IMR-90 (cell line): Measurements from ENCODE around the gene FMN1. TPM values are rescaled to one million over a fixed set of nuclear protein-coding genes. Genes with fewer than 3 reads are reported as not detected.

Source experiments
- ATAC-seq: fragments of 200-7000 bp; cut with Tn5 transposase; 2 replicates; pipeline ENCODE4 v1.9.1; 2020; ENCODE audit warnings: low read depth, mild to moderate bottlenecking, moderate library complexity
- BruUV-seq: library from RNA; stranded (reverse); fragments of 400-500 nt; replicated peaks from 2 replicates; lab custom pipeline; 2021; lab: Mats Ljungman, UMichigan
- CTCF ChIA-PET: fragments of 300-600 bp; formaldehyde crosslinking; extraction: SDS; loops from one replicate; lab custom pipeline; 2021; ENCODE audit warnings: antibody characterized with exemption; lab: Yijun Ruan, JAX
- POLR2A ChIA-PET: fragments of 300-600 bp; sonication (Branson Sonifier 250); formaldehyde crosslinking; loops from one replicate; lab custom pipeline; 2022; ENCODE audit warnings: antibody characterized with exemption; ENCODE audit not compliant: unreplicated experiment; lab: Charles Lee
- DNase-seq: peaks from one replicate; pipeline ENCODE4 v3.0.0; 2013
- H2AFZ ChIP-seq: replicated peaks from 2 replicates; pipeline ENCODE3; 2013; ENCODE audit warnings: low read length, mild to moderate bottlenecking; ENCODE audit not compliant: poor library complexity
- H2AK5ac ChIP-seq: 2 replicates; pipeline ENCODE4 v1.6.1; 2013; ENCODE audit warnings: low read depth, low read length, inconsistent platforms
- H2AK9ac ChIP-seq: replicated peaks from 2 replicates; pipeline ENCODE3; 2013; ENCODE audit warnings: mild to moderate bottlenecking, low read depth, low read length, moderate library complexity; ENCODE audit not compliant: poor library complexity
- H2BK120ac ChIP-seq: 2 replicates; pipeline ENCODE4 v1.6.1; 2013; ENCODE audit warnings: low read depth, low read length, inconsistent platforms
- H2BK15ac ChIP-seq: 3 replicates; pipeline ENCODE4 v1.6.1; 2013; ENCODE audit warnings: low read depth, low read length, inconsistent platforms
- H2BK20ac ChIP-seq: 2 replicates; pipeline ENCODE4 v1.6.1; 2013; ENCODE audit warnings: low read depth, mild to moderate bottlenecking, inconsistent platforms, low read length, moderate library complexity
- H2BK5ac ChIP-seq: 2 replicates; pipeline ENCODE4 v1.6.1; 2013; ENCODE audit warnings: mild to moderate bottlenecking, low read depth, low read length, inconsistent platforms; ENCODE audit not compliant: poor library complexity, severe bottlenecking
- H3K14ac ChIP-seq: replicated peaks from 2 replicates; pipeline ENCODE4 v1.6.1; 2013; ENCODE audit warnings: low read depth, low read length, inconsistent platforms
- H3K18ac ChIP-seq: 2 replicates; pipeline ENCODE4 v1.6.1; 2013; ENCODE audit warnings: low read depth, low read length, control low read depth
- H3K23ac ChIP-seq: 2 replicates; pipeline ENCODE4 v1.6.1; 2013; ENCODE audit warnings: low read depth, low read length, inconsistent platforms
- H3K27ac ChIP-seq: 2 replicates; pipeline ENCODE4 v1.5.1; 2013; ENCODE audit warnings: mild to moderate bottlenecking, control low read depth, low read length; ENCODE audit not compliant: insufficient read depth
- H3K27me3 ChIP-seq: 2 replicates; pipeline ENCODE4 v1.6.1; 2013; ENCODE audit warnings: low read length; ENCODE audit not compliant: control insufficient read depth, insufficient read depth
- H3K36me3 ChIP-seq: 2 replicates; pipeline ENCODE4 v1.6.1; 2013; ENCODE audit warnings: low read length, mixed read lengths; ENCODE audit not compliant: control insufficient read depth, insufficient read depth
- H3K4ac ChIP-seq: 2 replicates; pipeline ENCODE4 v1.6.1; 2013; ENCODE audit warnings: low read depth, low read length, inconsistent platforms
- H3K4me1 ChIP-seq: 2 replicates; pipeline ENCODE4 v1.6.1; 2013; ENCODE audit warnings: low read length, mixed read lengths; ENCODE audit not compliant: control insufficient read depth, insufficient read depth
- H3K4me2 ChIP-seq: 2 replicates; pipeline ENCODE4 v1.6.1; 2013; ENCODE audit warnings: low read depth, mild to moderate bottlenecking, control low read depth, low read length, moderate library complexity
- H3K4me3 ChIP-seq: 2 replicates; pipeline ENCODE4 v1.5.1; 2013; ENCODE audit warnings: low read depth, mild to moderate bottlenecking, control low read depth, low read length, moderate library complexity; ENCODE audit not compliant: insufficient read depth
- H3K56ac ChIP-seq: 2 replicates; pipeline ENCODE4 v1.6.1; 2013; ENCODE audit warnings: low read length, inconsistent platforms; ENCODE audit not compliant: insufficient read depth; ENCODE audit errors: extremely low read depth
- H3K79me1 ChIP-seq, 2 experiments: 2 replicates each; pipeline ENCODE4 v1.6.1; 2013; ENCODE audit warnings: low read length in 2 of 2, inconsistent platforms in 1 of 2, low read depth in 1 of 2
- H3K9ac ChIP-seq: 2 replicates; pipeline ENCODE4 v1.6.1; 2013; ENCODE audit warnings: low read depth, low read length, control low read depth
- H3K9me1 ChIP-seq: 2 replicates; pipeline ENCODE4 v1.6.1; 2013; ENCODE audit warnings: low read length, inconsistent platforms; ENCODE audit not compliant: insufficient read depth
- H3K9me3 ChIP-seq: 2 replicates; pipeline ENCODE4 v1.6.1; 2013; ENCODE audit warnings: low read length; ENCODE audit not compliant: control insufficient read depth, insufficient read depth
- H4K20me1 ChIP-seq: 2 replicates; pipeline ENCODE4 v1.6.1; 2013; ENCODE audit warnings: low read length, inconsistent platforms; ENCODE audit not compliant: insufficient read depth
- H4K5ac ChIP-seq: 2 replicates; pipeline ENCODE4 v1.6.1; 2013; ENCODE audit warnings: mild to moderate bottlenecking, low read depth, low read length, control low read depth
- H4K8ac ChIP-seq, 2 experiments: 2 replicates each; pipeline ENCODE4 v1.6.1; 2013; ENCODE audit warnings: low read depth in 2 of 2, low read length in 2 of 2, control low read depth in 1 of 2, inconsistent platforms in 1 of 2
- H4K91ac ChIP-seq: 2 replicates; pipeline ENCODE4 v1.6.1; 2013; ENCODE audit warnings: low read depth, low read length, inconsistent platforms; ENCODE audit not compliant: insufficient read depth
- BHLHE40 ChIP-seq: fragments of 150-350 bp; IDR thresholded peaks from 2 replicates; pipeline ENCODE4 v1.6.1; 2016; ENCODE audit warnings: mild to moderate bottlenecking, low read depth, low read length
- CEBPB ChIP-seq: IDR thresholded peaks from 2 replicates; pipeline ENCODE4 v1.6.1; 2012; ENCODE audit warnings: low read depth, low read length, improper control_type of control experiment
- CHD1 ChIP-seq: IDR thresholded peaks from 2 replicates; pipeline ENCODE4 v1.6.1; 2012; ENCODE audit warnings: low read depth, low read length, improper control_type of control experiment
- CTCF ChIP-seq: conservative IDR thresholded peaks from 2 replicates; pipeline ENCODE4 v1.5.1; 2012; ENCODE audit warnings: mild to moderate bottlenecking, low read depth, low read length, improper control_type of control experiment
- ELK1 ChIP-seq: fragments of 150-350 bp; IDR thresholded peaks from 2 replicates; pipeline ENCODE4 v1.6.1; 2016; ENCODE audit warnings: low read depth, mild to moderate bottlenecking, low read length, moderate library complexity, borderline replicate concordance
- FOS ChIP-seq: fragments of 150-350 bp; IDR thresholded peaks from 2 replicates; pipeline ENCODE4 v1.6.1; 2016; ENCODE audit warnings: low read depth, low read length
- MAFK ChIP-seq: IDR thresholded peaks from 2 replicates; pipeline ENCODE4 v1.6.1; 2012; ENCODE audit warnings: low read depth, low read length, improper control_type of control experiment
- MAZ ChIP-seq: IDR thresholded peaks from 2 replicates; pipeline ENCODE4 v1.6.1; 2012; ENCODE audit warnings: low read depth, mild to moderate bottlenecking, low read length, improper control_type of control experiment, moderate library complexity, borderline replicate concordance
- MXI1 ChIP-seq: IDR thresholded peaks from 2 replicates; pipeline ENCODE4 v1.6.1; 2012; ENCODE audit warnings: low read depth, mild to moderate bottlenecking, low read length, moderate library complexity, borderline replicate concordance
- POLR2A ChIP-seq: IDR thresholded peaks from 2 replicates; pipeline ENCODE4 v1.6.1; 2012; ENCODE audit warnings: mild to moderate bottlenecking, low read depth, low read length
- RAD21 ChIP-seq: IDR thresholded peaks from 2 replicates; pipeline ENCODE4 v1.6.1; 2012; ENCODE audit warnings: low read length, improper control_type of control experiment
- RFX5 ChIP-seq: IDR thresholded peaks from 2 replicates; pipeline ENCODE4 v1.8.0; 2012; ENCODE audit warnings: low read depth, mild to moderate bottlenecking, low read length, moderate library complexity
- SMC3 ChIP-seq: fragments of 150-350 bp; IDR thresholded peaks from 2 replicates; pipeline ENCODE4 v1.6.1; 2016; ENCODE audit warnings: low read depth, mild to moderate bottlenecking, antibody characterized with exemption, low read length, moderate library complexity
- USF2 ChIP-seq: fragments of 150-350 bp; IDR thresholded peaks from 2 replicates; pipeline ENCODE4 v1.6.1; 2017; ENCODE audit warnings: mild to moderate bottlenecking, antibody characterized with exemption, low read length, low read depth
- WGBS, 2 experiments: methylation state at CpG; one replicate each; pipeline versions ENCODE4 v1.1.5 to v1.1.7; 2013; ENCODE audit warnings: missing lambda C conversion rate in 2 of 2; ENCODE audit not compliant: insufficient read length in 1 of 2; ENCODE audit errors: extremely low coverage in 2 of 2; 5-methylcytosine and 5-hydroxymethylcytosine counted together
- dilution Hi-C: fragments of 300-500 bp; cut with HindIII; formaldehyde crosslinking; loops from one replicate; pipeline ENCODE4 v1.14.3; 2018; ENCODE audit warnings: low sequenced_read_pairs; ENCODE audit not compliant: unreplicated experiment
- in situ Hi-C: fragments of 300-500 bp; cut with MboI; formaldehyde crosslinking; loops from 3 replicates; pipeline ENCODE4 v1.14.3; 2019; ENCODE audit warnings: low sequenced_read_pairs, inconsistent platforms, mixed read lengths
- intact Hi-C: fragments of 100-400 bp; cut with micrococcal nuclease; formaldehyde crosslinking; loops from 2 replicates; pipeline ENCODE4 v1.10.0; 2022
- polyA plus RNA-seq, 3 experiments: library from polyadenylated mRNA; depleted of rRNA; stranded (reverse); fragments of >200 nt; gene quantifications; 2 replicates each; pipeline ENCODE4 v1.2.3, GENCODE V29; 2012; ENCODE audit warnings: low replicate concordance in 1 of 3
- total RNA-seq: library from RNA; depleted of rRNA; stranded (reverse); fragments of >200 nt; gene quantifications from 2 replicates; pipeline ENCODE4 v1.2.3, GENCODE V29; 2012

Gene FMN1
- total and polyA plus RNA-seq, 2 of the 4 experiments (the other 2 are of a cell fraction), result 7.3 to 17.6 TPM

GRCh38 chr15:32837935-32838334 is 356.6 kb downstream of the FMN1 start:
- Histone ChIP-seq H2BK120ac (peak overlapping the region; percentile 81), H4K5ac (peak overlapping the region; percentile 71), H3K4ac (peak overlapping the region; percentile 89), H3K27me3 (no peaks in the 10 kb centered on the region), H3K9me1 (peaks cover 27% of the 10 kb centered on the region), H3K36me3 (peaks cover 4% of the 10 kb centered on the region), H3K9me3 (no peaks in the 10 kb centered on the region), H2BK5ac (peak overlapping the region; percentile 100), H4K8ac (peak overlapping the region; percentile 48 to 96), H2AFZ (no peak overlapping the region), H3K18ac (peak overlapping the region; percentile 64), H3K56ac (0 out of 2 replicates have a peak overlapping the region, but pooled peaks have one; percentile 19), H2AK5ac (peak overlapping the region; percentile 47), H3K79me1 (peaks cover 62 to 82% of the 10 kb centered on the region in 2 experiments), H3K4me2 (no peak overlapping the region), H2AK9ac (no peak overlapping the region), H3K14ac (peak overlapping the region; percentile 92), H2BK15ac (peak overlapping the region; percentile 25; the same call in 2 of the 3 replicates), H4K20me1 (no peaks in the 10 kb centered on the region), H2BK20ac (peak overlapping the region; percentile 83), H3K4me3 (no peak overlapping the region), H3K23ac (peak overlapping the region; percentile 86), H3K27ac (peak overlapping the region; percentile 67), H4K91ac (peak overlapping the region; percentile 99), H3K9ac (peak overlapping the region; percentile 3; the same call in 1 of the 2 replicates), H3K4me1 (peaks cover 24% of the 10 kb centered on the region)
- DNase-seq (no peak), ATAC-seq (no peak)
- 94% methylated on average over 7 of the region's 8 CpGs; no CpG with 5 or more reads in 1 of the 2 experiments for WGBS, 2 experiments
- ChIA-PET CTCF (no interaction called here), POLR2A (no interaction called here)
- in situ Hi-C loops (no loop called here), dilution Hi-C loops (no loop called here), intact Hi-C loops (no loop called here)
- TF ChIP-seq FOS (no peak), BHLHE40 (no peak), RAD21 (no peak), ELK1 (no peak), SMC3 (no peak), MXI1 (no peak), CTCF (no peak), CEBPB (no peak), USF2 (no peak), MAFK (no peak), RFX5 (no peak), POLR2A (no peak), MAZ (no peak), CHD1 (no peak)
- no TSS peak for BruUV-seq
